GM21360 (cell line): ENCODE measurements around the gene CASS4.

Experiments
- ATAC-seq: cut with Tn5 transposase; IDR thresholded peaks from one replicate; pipeline ENCODE4 v1.9.1; 2021; ENCODE audit warnings: mild to moderate bottlenecking, moderate library complexity; ENCODE audit not compliant: unreplicated experiment

The CASS4 gene

GRCh38 chr20:56501116-56501515 lies 89.1 kb downstream of the CASS4 start:
- ATAC-seq = no peak

- no peak for ATAC-seq
Observed at GRCh38 chr20:56503916-56504315, 91.9 kb downstream of the CASS4 start.

- ATAC-seq = no peak
Observed at GRCh38 chr20:56504373-56505005, 92.4 kb downstream of the CASS4 start.

GRCh38 chr20:56506103-56506502 lies 94.0 kb downstream of the CASS4 start:
- no peak for ATAC-seq
